CD4-positive, alpha-beta T cell treated with Interleukin-6 for 4 hours (primary cell): ENCODE data around the gene SREBF2.
A peak's percentile ranks its signal among the peaks of the same experiment; 100 is the strongest.
"Not testable (repeated sequence)": the region's sequence is repeated elsewhere in the genome, so short reads cannot be mapped to it uniquely, and the experiment has no call there.

Experiments
- DNase-seq: peaks from one replicate; pipeline ENCODE4 v3.0.0-alpha.2; 2020; ENCODE audit warnings: mixed read lengths

The SREBF2 gene

GRCh38 chr22:41842996-41843970, 10.4 kb downstream of the SREBF2 start:
- no peak for DNase-seq

- DNase-seq: no peak
Observed at GRCh38 chr22:41844036-41844435, 11.1 kb downstream of the SREBF2 start.

GRCh38 chr22:41844513-41844912, 11.6 kb downstream of the SREBF2 start:
- DNase-seq: no peak

- DNase-seq: no peak
Observed at GRCh38 chr22:41845380-41846267, 12.7 kb downstream of the SREBF2 start.

GRCh38 chr22:41846268-41846987, 13.5 kb downstream of the SREBF2 start:
- DNase-seq: no peak

- no peak for DNase-seq
Observed at GRCh38 chr22:41847300-41847699, 14.4 kb downstream of the SREBF2 start.

GRCh38 chr22:41848468-41848867, 15.6 kb downstream of the SREBF2 start:
- DNase-seq: no peak

- DNase-seq: no peak
Observed at GRCh38 chr22:41856469-41856868, 23.6 kb downstream of the SREBF2 start.

- peak; percentile 87 for DNase-seq
Observed at GRCh38 chr22:41857155-41857859, 24.4 kb downstream of the SREBF2 start.

GRCh38 chr22:41857860-41858199, 24.9 kb downstream of the SREBF2 start:
- no peak for DNase-seq

GRCh38 chr22:41862160-41862529, 29.2 kb downstream of the SREBF2 start:
- peak; percentile 72 for DNase-seq

GRCh38 chr22:41862530-41863266, 29.8 kb downstream of the SREBF2 start:
- peak; percentile 24 for DNase-seq

- DNase-seq: no peak
Observed at GRCh38 chr22:41863472-41863871, 30.6 kb downstream of the SREBF2 start.

GRCh38 chr22:41868556-41868955, 35.7 kb downstream of the SREBF2 start:
- DNase-seq: no peak

- DNase-seq: not testable (repeated sequence)
Observed at GRCh38 chr22:41870081-41870480, 37.2 kb downstream of the SREBF2 start.

GRCh38 chr22:41870786-41871185, 37.9 kb downstream of the SREBF2 start:
- DNase-seq: no peak

- peak; percentile 44 for DNase-seq
Observed at GRCh38 chr22:41873391-41873790, 40.5 kb downstream of the SREBF2 start.

- DNase-seq: no peak
Observed at GRCh38 chr22:41874090-41874489, 41.2 kb downstream of the SREBF2 start.

- DNase-seq: no peak
Observed at GRCh38 chr22:41875531-41876270, 42.8 kb downstream of the SREBF2 start.

- DNase-seq: no peak
Observed at GRCh38 chr22:41876275-41876674, 43.4 kb downstream of the SREBF2 start.

GRCh38 chr22:41876675-41877074, 43.8 kb downstream of the SREBF2 start:
- DNase-seq: peak; percentile 30
